Esophagus (tissue), 2 donors: ENCODE data around the gene ORAI3. TPM values are rescaled to one million over a fixed set of nuclear protein-coding genes. Genes with fewer than 3 reads are reported as not detected.

Experiments used
- H3K27ac ChIP-seq, 2 donors: one replicate each; pipeline ENCODE4 v1.5.1; 2013; ENCODE audit warnings: low read depth in 2 of 2, mild to moderate bottlenecking in 2 of 2, inconsistent platforms in 1 of 2, low read length in 1 of 2, moderate library complexity in 1 of 2
- H3K27me3 ChIP-seq, 2 donors: one replicate each; pipeline ENCODE4 v1.6.1; 2013; ENCODE audit warnings: low read length in 2 of 2, control low read depth in 1 of 2, mild to moderate bottlenecking in 1 of 2; ENCODE audit not compliant: insufficient read depth in 2 of 2, control insufficient read depth in 1 of 2
- H3K36me3 ChIP-seq, 2 donors: one replicate each; pipeline ENCODE4 v1.6.1; 2013; ENCODE audit warnings: low read length in 1 of 2; ENCODE audit not compliant: control insufficient read depth in 2 of 2, insufficient read depth in 2 of 2
- H3K4me1 ChIP-seq, 2 donors: one replicate each; pipeline ENCODE4 v1.6.1; 2013; ENCODE audit warnings: low read length in 1 of 2; ENCODE audit not compliant: control insufficient read depth in 2 of 2, insufficient read depth in 2 of 2
- H3K4me3 ChIP-seq, 2 donors: one replicate each; pipeline ENCODE4 v1.5.1; 2013; ENCODE audit warnings: low read length in 2 of 2, mild to moderate bottlenecking in 2 of 2, low read depth in 1 of 2, moderate library complexity in 1 of 2
- H3K9me3 ChIP-seq, 2 donors: one replicate each; pipeline ENCODE4 v1.6.1; 2013; ENCODE audit warnings: mild to moderate bottlenecking in 2 of 2, low read depth in 1 of 2, low read length in 1 of 2, moderate library complexity in 1 of 2; ENCODE audit not compliant: control insufficient read depth in 2 of 2, insufficient read depth in 1 of 2
- WGBS, 2 donors: extraction: QIAGEN DNeasy Blood & Tissue Kit; methylation state at CpG; one replicate each; pipeline ENCODE4 v1.1.7; 2013; 5-methylcytosine and 5-hydroxymethylcytosine counted together
- polyA plus RNA-seq, 2 donors: library from polyadenylated mRNA; stranded (reverse); fragments of 200-250 nt; gene quantifications; one replicate each; pipeline ENCODE4 v1.2.3, GENCODE V29; 2013
- donor health status: healthy with polysubstance abuse.
- donor health status: Bipolar disorder and iron deficiency.

ORAI3 gene
- polyA plus RNA-seq, 2 donors = 8.5 to 11.6 TPM

- 83 to 89% methylated on average over 4 of the region's 4 CpGs for WGBS, 2 donors
- no peaks in the 10 kb centered on the region for H3K27me3 ChIP-seq
- no peaks in the 10 kb centered on the region for H3K9me3 ChIP-seq
- H3K4me3 ChIP-seq = no peak overlapping the region
- no peaks in the 10 kb centered on the region for H3K36me3 ChIP-seq
- H3K27ac ChIP-seq = no peak overlapping the region
- peaks cover 0 to 17% of the 10 kb centered on the region in 2 donors for H3K4me1 ChIP-seq
Observed at GRCh38 chr16:30907064-30907463, 41.8 kb upstream of the ORAI3 start.

GRCh38 chr16:30910427-30911029 lies 38.3 kb upstream of the ORAI3 start:
- H3K27me3 ChIP-seq = no peaks in the 10 kb centered on the region
- no peaks in the 10 kb centered on the region for H3K9me3 ChIP-seq
- H3K4me1 ChIP-seq = peaks cover 0 to 11% of the 10 kb centered on the region in 2 donors
- 45 to 56% methylated on average over 16 to 18 of the region's 18 CpGs for WGBS, 2 donors
- H3K27ac ChIP-seq = peak overlapping the region in 1 of 2 donors; percentile 5
- H3K4me3 ChIP-seq = no peak overlapping the region
- H3K36me3 ChIP-seq = no peaks in the 10 kb centered on the region

GRCh38 chr16:30912794-30913412 lies 36.0 kb upstream of the ORAI3 start:
- H3K27ac ChIP-seq = no peak overlapping the region
- no peaks in the 10 kb centered on the region for H3K27me3 ChIP-seq
- H3K4me1 ChIP-seq = peaks cover 0 to 11% of the 10 kb centered on the region in 2 donors
- H3K9me3 ChIP-seq = no peaks in the 10 kb centered on the region
- WGBS, 2 donors = 89 to 90% methylated on average over 6 of the region's 6 CpGs
- H3K36me3 ChIP-seq = no peaks in the 10 kb centered on the region
- no peak overlapping the region for H3K4me3 ChIP-seq

- peaks cover 0 to 11% of the 10 kb centered on the region in 2 donors for H3K4me1 ChIP-seq
- WGBS, 2 donors = 86 to 88% methylated on average over 3 of the region's 3 CpGs
- H3K9me3 ChIP-seq = no peaks in the 10 kb centered on the region
- no peak overlapping the region for H3K27ac ChIP-seq
- H3K27me3 ChIP-seq = no peaks in the 10 kb centered on the region
- no peaks in the 10 kb centered on the region for H3K36me3 ChIP-seq
- no peak overlapping the region for H3K4me3 ChIP-seq
Observed at GRCh38 chr16:30914830-30915229, 34.0 kb upstream of the ORAI3 start.

GRCh38 chr16:30918614-30919013 lies 30.3 kb upstream of the ORAI3 start:
- H3K27ac ChIP-seq = no peak overlapping the region
- H3K4me3 ChIP-seq = no peak overlapping the region
- whole genome bisulfite sequencing, 2 donors = 64 to 87% methylated on average over 1 of the region's 1 CpG
- H3K27me3 ChIP-seq = no peaks in the 10 kb centered on the region
- H3K36me3 ChIP-seq = no peaks in the 10 kb centered on the region
- no peaks in the 10 kb centered on the region for H3K9me3 ChIP-seq
- no peaks in the 10 kb centered on the region for H3K4me1 ChIP-seq

- H3K9me3 ChIP-seq = no peaks in the 10 kb centered on the region
- H3K4me1 ChIP-seq = no peaks in the 10 kb centered on the region
- no peak overlapping the region for H3K4me3 ChIP-seq
- no peak overlapping the region for H3K27ac ChIP-seq
- 73 to 78% methylated on average over 2 of the region's 2 CpGs for WGBS, 2 donors
- no peaks in the 10 kb centered on the region for H3K27me3 ChIP-seq
- H3K36me3 ChIP-seq = no peaks in the 10 kb centered on the region
Observed at GRCh38 chr16:30920891-30921290, 28.0 kb upstream of the ORAI3 start.

GRCh38 chr16:30921459-30921747 lies 27.5 kb upstream of the ORAI3 start:
- peak overlapping the region; percentile 46 to 78 for H3K4me3 ChIP-seq
- H3K36me3 ChIP-seq = peaks cover 0 to 4% of the 10 kb centered on the region in 2 donors
- peak overlapping the region; percentile 91 to 95 for H3K27ac ChIP-seq
- no peaks in the 10 kb centered on the region for H3K9me3 ChIP-seq
- 23 to 25% methylated on average over 6 of the region's 6 CpGs for WGBS, 2 donors
- no peaks in the 10 kb centered on the region for H3K27me3 ChIP-seq
- no peaks in the 10 kb centered on the region for H3K4me1 ChIP-seq

- Histone ChIP-seq H3K36me3 (peaks cover 0 to 4% of the 10 kb centered on the region in 2 donors), H3K27ac (peak overlapping the region; percentile 91 to 95), H3K4me1 (no peaks in the 10 kb centered on the region), H3K9me3 (no peaks in the 10 kb centered on the region), H3K27me3 (no peaks in the 10 kb centered on the region), H3K4me3 (peak overlapping the region; percentile 46 to 78)
- WGBS, 2 donors = 0% methylated on average over 37 of the region's 37 CpGs
Observed at GRCh38 chr16:30921748-30922419, 27.0 kb upstream of the ORAI3 start.

- WGBS, 2 donors = 0% methylated on average over 42 of the region's 42 CpGs
- Histone ChIP-seq H3K27me3 (no peaks in the 10 kb centered on the region), H3K9me3 (no peaks in the 10 kb centered on the region), H3K4me1 (peaks cover 1 to 3% of the 10 kb centered on the region in 2 donors), H3K36me3 (peaks cover 0 to 4% of the 10 kb centered on the region in 2 donors), H3K4me3 (peak overlapping the region; percentile 60 to 78), H3K27ac (peak overlapping the region; percentile 97 to 99)
Observed at GRCh38 chr16:30922420-30922959, 26.4 kb upstream of the ORAI3 start.
